ENCODE data around the gene GPR17. TPM values are rescaled to one million over a fixed set of nuclear protein-coding genes. Genes with fewer than 3 reads are reported as not detected.

GPR17 gene
- total and polyA plus RNA-seq, 2 donors, result under 0.01 to 0.07 TPM

- 96% methylated on average over 16 of the region's 16 CpGs for WGBS
- peaks cover 7 to 23% of the 10 kb centered on the region in 2 donors for H3K4me1 ChIP-seq (ENCODE audit: control insufficient read depth in 2 of 2, insufficient read depth in 2 of 2, low read length in 2 of 2)
- H3K27me3 ChIP-seq (ENCODE audit: control insufficient read depth in 2 of 2, insufficient read depth in 1 of 2, low read length in 1 of 2), result no peaks in the 10 kb centered on the region
- peaks cover 0 to 5% of the 10 kb centered on the region in 2 donors for H3K9me3 ChIP-seq (ENCODE audit: control insufficient read depth in 2 of 2, insufficient read depth in 1 of 2, low read length in 1 of 2)
- H3K27ac ChIP-seq (ENCODE audit: low read depth in 1 of 2, low read length in 1 of 2), result no peak overlapping the region
- H3K36me3 ChIP-seq (ENCODE audit: control insufficient read depth in 2 of 2, insufficient read depth in 2 of 2, low read length in 1 of 2), result no peaks in the 10 kb centered on the region
- no peak for DNase-seq (ENCODE audit: low read depth in 6 of 9, low spot score in 9 of 9)
- no peak overlapping the region for H3K4me3 ChIP-seq (ENCODE audit: low read length in 2 of 2)
Observed at GRCh38 chr2:127655209-127656073, 9.5 kb downstream of the GPR17 start.

- no peak overlapping the region for H3K27ac ChIP-seq (ENCODE audit: low read depth in 1 of 2, low read length in 1 of 2)
- peaks cover 7 to 22% of the 10 kb centered on the region in 2 donors for H3K4me1 ChIP-seq (ENCODE audit: control insufficient read depth in 2 of 2, insufficient read depth in 2 of 2, low read length in 2 of 2)
- WGBS, result 96% methylated on average over 15 of the region's 15 CpGs
- no peaks in the 10 kb centered on the region for H3K27me3 ChIP-seq (ENCODE audit: control insufficient read depth in 2 of 2, insufficient read depth in 1 of 2, low read length in 1 of 2)
- H3K9me3 ChIP-seq (ENCODE audit: control insufficient read depth in 2 of 2, insufficient read depth in 1 of 2, low read length in 1 of 2), result peaks cover 0 to 5% of the 10 kb centered on the region in 2 donors
- no peaks in the 10 kb centered on the region for H3K36me3 ChIP-seq (ENCODE audit: control insufficient read depth in 2 of 2, insufficient read depth in 2 of 2, low read length in 1 of 2)
- H3K4me3 ChIP-seq (ENCODE audit: low read length in 2 of 2), result no peak overlapping the region
- no peak for DNase-seq (ENCODE audit: low read depth in 6 of 9, low spot score in 9 of 9)
Observed at GRCh38 chr2:127656569-127657231, 10.7 kb downstream of the GPR17 start.

GRCh38 chr2:127657232-127657595, 11.3 kb downstream of the GPR17 start:
- 97% methylated on average over 17 of the region's 17 CpGs for WGBS
- no peaks in the 10 kb centered on the region for H3K36me3 ChIP-seq (ENCODE audit: control insufficient read depth in 2 of 2, insufficient read depth in 2 of 2, low read length in 1 of 2)
- H3K27ac ChIP-seq (ENCODE audit: low read depth in 1 of 2, low read length in 1 of 2), result no peak overlapping the region
- no peak for DNase-seq (ENCODE audit: low read depth in 6 of 9, low spot score in 9 of 9)
- H3K27me3 ChIP-seq (ENCODE audit: control insufficient read depth in 2 of 2, insufficient read depth in 1 of 2, low read length in 1 of 2), result peaks cover 0 to 5% of the 10 kb centered on the region in 2 donors
- H3K4me3 ChIP-seq (ENCODE audit: low read length in 2 of 2), result no peak overlapping the region
- H3K4me1 ChIP-seq (ENCODE audit: control insufficient read depth in 2 of 2, insufficient read depth in 2 of 2, low read length in 2 of 2), result peaks cover 7 to 17% of the 10 kb centered on the region in 2 donors
- peaks cover 0 to 5% of the 10 kb centered on the region in 2 donors for H3K9me3 ChIP-seq (ENCODE audit: control insufficient read depth in 2 of 2, insufficient read depth in 1 of 2, low read length in 1 of 2)

DNA sequence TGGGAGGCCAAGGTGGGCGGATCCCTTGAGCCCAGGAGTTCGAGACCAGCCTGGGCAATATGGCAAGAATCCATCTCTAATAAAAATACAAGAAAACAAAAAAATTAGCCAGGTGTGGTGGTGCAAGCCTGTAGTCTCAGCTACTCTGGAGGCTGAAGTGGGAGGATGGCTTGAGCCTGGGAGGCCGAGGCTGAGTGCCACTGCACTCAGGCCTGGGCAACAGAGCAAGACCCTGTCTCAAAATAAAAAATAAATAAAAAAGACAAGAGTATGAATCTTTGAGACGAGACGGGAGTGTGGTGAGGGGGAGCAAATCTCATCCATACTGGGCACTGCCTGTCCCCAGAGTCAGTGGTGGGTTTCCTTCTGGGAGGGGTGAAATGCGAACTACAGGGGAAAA, 12.2 kb downstream of the GPR17 start:
- peaks cover 0 to 5% of the 10 kb centered on the region in 2 donors for H3K9me3 ChIP-seq (ENCODE audit: control insufficient read depth in 2 of 2, insufficient read depth in 1 of 2, low read length in 1 of 2)
- WGBS, result 97% methylated on average over 6 of the region's 6 CpGs
- peaks cover 4 to 7% of the 10 kb centered on the region in 2 donors for H3K4me1 ChIP-seq (ENCODE audit: control insufficient read depth in 2 of 2, insufficient read depth in 2 of 2, low read length in 2 of 2)
- peaks cover 0 to 12% of the 10 kb centered on the region in 2 donors for H3K27me3 ChIP-seq (ENCODE audit: control insufficient read depth in 2 of 2, insufficient read depth in 1 of 2, low read length in 1 of 2)
- no peaks in the 10 kb centered on the region for H3K36me3 ChIP-seq (ENCODE audit: control insufficient read depth in 2 of 2, insufficient read depth in 2 of 2, low read length in 1 of 2)
- no peak overlapping the region for H3K4me3 ChIP-seq (ENCODE audit: low read length in 2 of 2)
- H3K27ac ChIP-seq (ENCODE audit: low read depth in 1 of 2, low read length in 1 of 2), result no peak overlapping the region
- DNase-seq (ENCODE audit: low read depth in 6 of 9, low spot score in 9 of 9), result no peak

GRCh38 chr2:127658641-127659407, 12.9 kb downstream of the GPR17 start:
- Histone ChIP-seq H3K27ac (ENCODE audit: low read depth in 1 of 2, low read length in 1 of 2) (peak overlapping the region in 1 of 2 donors; percentile 8), H3K36me3 (ENCODE audit: control insufficient read depth in 2 of 2, insufficient read depth in 2 of 2, low read length in 1 of 2) (no peaks in the 10 kb centered on the region), H3K27me3 (ENCODE audit: control insufficient read depth in 2 of 2, insufficient read depth in 1 of 2, low read length in 1 of 2) (peaks cover 4 to 18% of the 10 kb centered on the region in 2 donors), H3K4me1 (ENCODE audit: control insufficient read depth in 2 of 2, insufficient read depth in 2 of 2, low read length in 2 of 2) (peaks cover 0 to under 1% of the 10 kb centered on the region in 2 donors), H3K4me3 (ENCODE audit: low read length in 2 of 2) (no peak overlapping the region), H3K9me3 (ENCODE audit: control insufficient read depth in 2 of 2, insufficient read depth in 1 of 2, low read length in 1 of 2) (peaks cover 0 to 5% of the 10 kb centered on the region in 2 donors)
- no peak for DNase-seq (ENCODE audit: low read depth in 6 of 9, low spot score in 9 of 9)
- 97% methylated on average over 20 of the region's 20 CpGs for WGBS

DNA sequence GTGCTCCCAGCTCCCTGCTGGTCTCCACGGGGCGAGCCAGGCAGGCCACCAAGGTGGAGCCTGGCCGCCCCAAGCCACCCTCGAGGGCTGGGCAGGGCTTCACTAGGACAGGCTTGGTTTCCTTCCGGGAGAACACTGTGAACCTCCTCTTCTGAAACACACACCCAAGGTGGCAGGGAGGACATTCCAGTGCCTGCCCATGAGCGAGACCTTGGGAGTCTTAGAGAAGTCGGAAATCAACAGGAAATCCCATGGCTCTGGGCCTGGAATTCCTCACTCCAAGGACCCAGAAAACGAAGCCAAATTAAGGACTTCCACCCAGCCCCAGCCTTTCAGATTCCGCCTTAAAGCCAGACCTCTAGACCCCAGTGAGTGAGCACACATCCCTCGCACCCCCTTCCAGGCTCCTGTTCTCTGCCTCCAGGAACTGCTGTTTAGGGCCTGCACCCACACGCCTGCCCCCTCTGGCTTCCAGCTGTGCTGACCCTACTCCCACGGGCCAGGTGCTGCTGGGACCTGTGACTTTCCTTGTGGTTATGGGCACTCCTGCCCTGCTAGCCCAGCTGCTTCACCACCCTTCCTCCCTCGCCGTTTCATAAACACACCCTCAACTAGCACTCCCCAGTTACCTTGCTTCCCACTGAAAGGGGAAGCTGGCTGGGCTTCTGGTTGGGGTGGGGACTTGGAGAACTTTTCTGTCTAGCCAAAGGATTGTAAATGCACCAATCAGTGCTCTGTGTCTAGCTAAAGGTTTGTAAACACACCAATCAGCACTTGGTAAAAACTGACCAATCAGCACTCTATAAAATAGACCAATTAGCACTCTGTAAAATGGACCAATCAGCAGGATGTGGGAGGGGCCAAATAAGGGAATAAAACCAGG, 13.7 kb downstream of the GPR17 start:
- Histone ChIP-seq H3K9me3 (ENCODE audit: control insufficient read depth in 2 of 2, insufficient read depth in 1 of 2, low read length in 1 of 2) (peaks cover 0 to 5% of the 10 kb centered on the region in 2 donors), H3K4me3 (ENCODE audit: low read length in 2 of 2) (no peak overlapping the region), H3K27me3 (ENCODE audit: control insufficient read depth in 2 of 2, insufficient read depth in 1 of 2, low read length in 1 of 2) (peaks cover 12 to 26% of the 10 kb centered on the region in 2 donors), H3K27ac (ENCODE audit: low read depth in 1 of 2, low read length in 1 of 2) (no peak overlapping the region), H3K4me1 (ENCODE audit: control insufficient read depth in 2 of 2, insufficient read depth in 2 of 2, low read length in 2 of 2) (no peaks in the 10 kb centered on the region), H3K36me3 (ENCODE audit: control insufficient read depth in 2 of 2, insufficient read depth in 2 of 2, low read length in 1 of 2) (no peaks in the 10 kb centered on the region)
- 71% methylated on average over 14 of the region's 14 CpGs for WGBS
- DNase-seq (ENCODE audit: low read depth in 6 of 9, low spot score in 9 of 9), result no peak

DNA sequence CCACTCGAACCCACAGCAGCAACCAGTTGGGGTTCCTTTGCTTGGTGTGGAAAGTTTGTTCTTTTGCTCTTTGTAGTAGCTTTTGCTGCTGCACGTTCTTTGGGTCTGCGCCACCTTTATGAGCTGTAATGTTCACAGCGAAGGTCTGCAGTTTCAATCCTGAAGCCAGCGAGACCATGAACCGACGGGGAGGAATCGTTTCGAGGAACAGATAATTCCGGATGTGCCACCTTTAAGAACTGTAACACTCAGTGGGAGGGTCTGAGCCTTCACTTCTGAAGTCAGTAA, 14.3 kb downstream of the GPR17 start:
- H3K4me1 ChIP-seq (ENCODE audit: control insufficient read depth in 2 of 2, insufficient read depth in 2 of 2, low read length in 2 of 2), result no peaks in the 10 kb centered on the region
- DNase-seq (ENCODE audit: low read depth in 6 of 9, low spot score in 9 of 9), result no peak
- peaks cover 0 to 5% of the 10 kb centered on the region in 2 donors for H3K9me3 ChIP-seq (ENCODE audit: control insufficient read depth in 2 of 2, insufficient read depth in 1 of 2, low read length in 1 of 2)
- H3K36me3 ChIP-seq (ENCODE audit: control insufficient read depth in 2 of 2, insufficient read depth in 2 of 2, low read length in 1 of 2), result no peaks in the 10 kb centered on the region
- peaks cover 18 to 32% of the 10 kb centered on the region in 2 donors for H3K27me3 ChIP-seq (ENCODE audit: control insufficient read depth in 2 of 2, insufficient read depth in 1 of 2, low read length in 1 of 2)
- 97% methylated on average over 10 of the region's 10 CpGs for WGBS
- H3K27ac ChIP-seq (ENCODE audit: low read depth in 1 of 2, low read length in 1 of 2), result no peak overlapping the region
- H3K4me3 ChIP-seq (ENCODE audit: low read length in 2 of 2), result no peak overlapping the region

DNA sequence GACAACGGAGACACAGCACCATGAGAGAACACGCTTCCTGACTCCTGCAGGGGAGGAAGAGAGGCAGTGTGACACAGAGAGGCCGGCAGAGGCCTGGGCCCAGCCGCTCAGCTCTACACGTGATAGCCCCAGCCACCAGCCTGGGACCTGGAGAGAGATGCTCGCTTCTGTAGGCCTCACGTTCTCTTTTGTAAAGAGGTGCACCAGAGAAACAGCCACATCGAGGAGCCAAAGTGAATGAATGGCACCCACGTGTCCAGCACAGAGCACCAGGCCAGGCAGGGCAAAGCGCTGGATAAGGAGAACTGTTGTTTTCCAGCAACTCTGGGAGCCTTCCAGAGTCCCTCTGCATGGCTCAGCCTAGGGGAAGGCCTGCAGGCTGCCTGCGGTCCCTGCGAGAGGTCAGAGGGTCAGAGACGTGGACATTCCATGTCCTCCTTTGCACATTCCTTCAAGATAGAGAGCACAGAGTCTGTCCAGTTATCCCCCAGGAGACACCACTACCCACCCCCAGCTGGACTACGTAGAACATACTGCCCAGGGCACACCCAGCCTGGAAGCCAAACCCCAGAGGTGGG, 15.2 kb downstream of the GPR17 start:
- no peak for DNase-seq (ENCODE audit: low read depth in 6 of 9, low spot score in 9 of 9)
- Histone ChIP-seq H3K4me3 (ENCODE audit: low read length in 2 of 2) (no peak overlapping the region), H3K36me3 (ENCODE audit: control insufficient read depth in 2 of 2, insufficient read depth in 2 of 2, low read length in 1 of 2) (no peaks in the 10 kb centered on the region), H3K9me3 (ENCODE audit: control insufficient read depth in 2 of 2, insufficient read depth in 1 of 2, low read length in 1 of 2) (peaks cover 0 to 5% of the 10 kb centered on the region in 2 donors), H3K4me1 (ENCODE audit: control insufficient read depth in 2 of 2, insufficient read depth in 2 of 2, low read length in 2 of 2) (no peaks in the 10 kb centered on the region), H3K27me3 (ENCODE audit: control insufficient read depth in 2 of 2, insufficient read depth in 1 of 2, low read length in 1 of 2) (peaks cover 26 to 41% of the 10 kb centered on the region in 2 donors), H3K27ac (ENCODE audit: low read depth in 1 of 2, low read length in 1 of 2) (no peak overlapping the region)
- 98% methylated on average over 14 of the region's 14 CpGs for WGBS
